NT2/D1 (cell line): ENCODE measurements around the gene ATMIN.

ENCODE experiments used
- SUZ12 ChIP-seq: IDR thresholded peaks from 2 replicates; pipeline ENCODE4 v1.6.1; 2011; ENCODE audit not compliant: insufficient read length, insufficient read depth; ENCODE audit errors: extremely low read depth
- ZNF274 ChIP-seq: IDR thresholded peaks from 2 replicates; pipeline ENCODE4 v1.6.1; 2011; ENCODE audit warnings: mild to moderate bottlenecking, low read depth, low read length

- TF ChIP-seq ZNF274 (no peak), SUZ12 (no peak)
Measured at GRCh38 chr16:80988756-80989155, 46.9 kb upstream of the ATMIN start.
